ENCODE data around the gene FBXL14. TPM values are rescaled to one million over a fixed set of nuclear protein-coding genes. Genes with fewer than 3 reads are reported as not detected.

Gene FBXL14
- total and polyA plus RNA-seq, 9 of the 15 experiments (the other 6 are each of a cell fraction or from before 2014, with no cell fraction given): 0.13 to 9.8 (median 3.3) TPM

DNA sequence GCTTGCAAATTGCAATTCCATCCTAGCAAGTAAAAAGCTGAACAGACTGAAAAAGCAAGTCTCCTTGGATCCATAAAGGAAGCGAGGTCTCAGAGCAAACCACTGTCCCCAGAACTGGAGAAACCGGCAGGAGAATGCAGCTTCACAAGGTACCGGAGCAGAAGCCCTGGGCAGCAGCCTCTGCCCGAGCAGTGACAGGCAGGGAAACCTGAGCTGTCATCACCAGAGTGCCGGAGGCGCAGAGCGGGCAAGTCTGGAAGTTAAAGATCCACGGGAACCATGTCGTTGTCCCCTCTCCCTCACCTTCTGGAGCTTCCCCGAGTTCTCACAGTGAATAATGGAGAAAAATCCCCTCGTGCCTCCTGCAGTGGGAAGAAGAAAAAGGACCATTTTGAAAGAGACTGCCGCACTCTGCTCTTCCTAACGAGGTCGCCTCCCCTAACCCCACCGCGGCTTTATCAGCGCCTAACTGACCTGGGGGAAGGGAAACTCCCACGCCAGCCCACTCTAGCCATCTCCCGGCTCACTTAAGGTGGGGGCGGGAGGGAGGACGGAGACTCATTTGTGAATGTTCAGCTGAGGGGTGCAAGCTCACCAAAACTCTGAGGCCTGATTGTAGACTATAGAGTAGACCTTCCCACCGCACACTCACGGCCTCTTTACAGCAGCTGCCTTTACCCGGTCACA lies 27.8 kb downstream of the FBXL14 start:
- Histone ChIP-seq H3K27ac (ENCODE audit: extremely low read depth, low read depth, low read length) (peak overlapping the region; percentile 52; the same call in 2 of the 3 replicates), H3K9me3 (replicated peaks; ENCODE audit: control insufficient read depth, insufficient read depth, low read depth, low read length) (no peaks in the 10 kb centered on the region), H3K4me1 (replicated peaks in 1 of 2; ENCODE audit: control insufficient read depth in 2 of 2, insufficient read depth in 2 of 2, low read length in 2 of 2) (peaks cover 13 to 22% of the 10 kb centered on the region in 2 experiments; a peak in 3 of 5 replicates), H3K27me3 (ENCODE audit: control insufficient read depth in 2 of 2, insufficient read depth in 2 of 2, low read length in 2 of 2) (no peaks in the 10 kb centered on the region), H3K4me2 (ENCODE audit: insufficient read depth, low read length) (peak overlapping the region; percentile 78), H3K9ac (ENCODE audit: insufficient read depth in 1 of 2, low read depth in 2 of 2, low read length in 2 of 2) (peak overlapping the region; percentile 57 to 69), H2AFZ (ENCODE audit: low read depth, low read length) (peak overlapping the region; percentile 87), H3K4me3 (peak overlapping the region; percentile 20; the same call in 1 of the 2 replicates), H3K9me1 (ENCODE audit: control insufficient read depth, insufficient read depth, low read length) (no peaks in the 10 kb centered on the region), H3K79me2 (ENCODE audit: control insufficient read depth, insufficient read depth, low read length) (no peaks in the 10 kb centered on the region; the same call in 2 of the 3 replicates), H3K36me3 (ENCODE audit: control insufficient read depth, insufficient read depth, low read length) (no peaks in the 10 kb centered on the region), H4K20me1 (replicated peaks; ENCODE audit: control insufficient read depth, insufficient read depth, low read length) (no peaks in the 10 kb centered on the region)
- CTCF ChIA-PET (ENCODE audit: low intra/inter-chr PET ratio): no interaction called here
- 2% methylated on average over 16 of the region's 24 CpGs for WGBS (ENCODE audit: insufficient coverage, low coverage, missing lambda C conversion rate)
- DNase-seq (ENCODE audit: extremely low read depth in 1 of 4, low spot score in 3 of 4) (peak; percentile 40 to 87 (median 57)), ATAC-seq (peak; percentile 90), FAIRE-seq (peak; percentile 77)
- in situ Hi-C loops (cut with MboI) (no loop called here), intact Hi-C loops (cut with micrococcal nuclease) (no loop called here)
- POLR2A ChIA-PET: interaction anchor here (0.5 to 1.3 kb wide), 5 partner anchors 17 to 731 kb away, joined by 3 read pairs; no protein-coding TSS in a partner anchor
- no TSS peak for BruUV-seq (replicated peaks)
- TF ChIP-seq KAT8 (IDR thresholded peaks at IDR 0.05; ENCODE audit: low read depth) (no peak), TRIM24 (IDR thresholded peaks at IDR 0.05) (no peak), PHTF2 (CRISPR knock-in tag; IDR thresholded peaks at IDR 0.05) (no peak), CCNT2 (IDR thresholded peaks at IDR 0.05; ENCODE audit: borderline replicate concordance, extremely low read depth, insufficient read length, low read depth, low read length) (peak; percentile 20), FOXK1 (CRISPR knock-in tag; IDR thresholded peaks at IDR 0.05; ENCODE audit: borderline replicate concordance) (no peak), ZNF124 (CRISPR knock-in tag; IDR thresholded peaks at IDR 0.05) (no peak), CREM (IDR thresholded peaks at IDR 0.05; ENCODE audit: low read depth) (peak; percentile 42; the same call in 1 of the 2 replicates), ZNF41 (CRISPR knock-in tag; conservative IDR thresholded peaks at IDR 0.05) (no peak), RAD51 (IDR thresholded peaks at IDR 0.05; ENCODE audit: borderline replicate concordance, low read depth) (no peak), MAX (CRISPR knock-in tag; IDR thresholded peaks at IDR 0.05) (no peak), ATF6 (CRISPR knock-in tag; IDR thresholded peaks at IDR 0.05) (no peak)
- TF ChIP-seq, protein P1, sequence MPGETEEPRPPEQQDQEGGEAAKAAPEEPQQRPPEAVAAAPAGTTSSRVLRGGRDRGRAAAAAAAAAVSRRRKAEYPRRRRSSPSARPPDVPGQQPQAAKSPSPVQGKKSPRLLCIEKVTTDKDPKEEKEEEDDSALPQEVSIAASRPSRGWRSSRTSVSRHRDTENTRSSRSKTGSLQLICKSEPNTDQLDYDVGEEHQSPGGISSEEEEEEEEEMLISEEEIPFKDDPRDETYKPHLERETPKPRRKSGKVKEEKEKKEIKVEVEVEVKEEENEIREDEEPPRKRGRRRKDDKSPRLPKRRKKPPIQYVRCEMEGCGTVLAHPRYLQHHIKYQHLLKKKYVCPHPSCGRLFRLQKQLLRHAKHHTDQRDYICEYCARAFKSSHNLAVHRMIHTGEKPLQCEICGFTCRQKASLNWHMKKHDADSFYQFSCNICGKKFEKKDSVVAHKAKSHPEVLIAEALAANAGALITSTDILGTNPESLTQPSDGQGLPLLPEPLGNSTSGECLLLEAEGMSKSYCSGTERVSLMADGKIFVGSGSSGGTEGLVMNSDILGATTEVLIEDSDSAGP (CRISPR knock-in tag; IDR thresholded peaks at IDR 0.05): no peak
- TF ChIP-seq, protein P2, sequence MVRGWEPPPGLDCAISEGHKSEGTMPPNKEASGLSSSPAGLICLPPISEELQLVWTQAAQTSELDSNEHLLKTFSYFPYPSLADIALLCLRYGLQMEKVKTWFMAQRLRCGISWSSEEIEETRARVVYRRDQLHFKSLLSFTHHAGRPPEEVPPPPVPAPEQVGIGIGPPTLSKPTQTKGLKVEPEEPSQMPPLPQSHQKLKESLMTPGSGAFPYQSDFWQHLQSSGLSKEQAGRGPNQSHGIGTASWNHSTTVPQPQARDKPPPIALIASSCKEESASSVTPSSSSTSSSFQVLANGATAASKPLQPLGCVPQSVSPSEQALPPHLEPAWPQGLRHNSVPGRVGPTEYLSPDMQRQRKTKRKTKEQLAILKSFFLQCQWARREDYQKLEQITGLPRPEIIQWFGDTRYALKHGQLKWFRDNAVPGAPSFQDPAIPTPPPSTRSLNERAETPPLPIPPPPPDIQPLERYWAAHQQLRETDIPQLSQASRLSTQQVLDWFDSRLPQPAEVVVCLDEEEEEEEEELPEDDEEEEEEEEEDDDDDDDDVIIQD (CRISPR knock-in tag; IDR thresholded peaks at IDR 0.05): no peak
- TF ChIP-seq, protein P3, sequence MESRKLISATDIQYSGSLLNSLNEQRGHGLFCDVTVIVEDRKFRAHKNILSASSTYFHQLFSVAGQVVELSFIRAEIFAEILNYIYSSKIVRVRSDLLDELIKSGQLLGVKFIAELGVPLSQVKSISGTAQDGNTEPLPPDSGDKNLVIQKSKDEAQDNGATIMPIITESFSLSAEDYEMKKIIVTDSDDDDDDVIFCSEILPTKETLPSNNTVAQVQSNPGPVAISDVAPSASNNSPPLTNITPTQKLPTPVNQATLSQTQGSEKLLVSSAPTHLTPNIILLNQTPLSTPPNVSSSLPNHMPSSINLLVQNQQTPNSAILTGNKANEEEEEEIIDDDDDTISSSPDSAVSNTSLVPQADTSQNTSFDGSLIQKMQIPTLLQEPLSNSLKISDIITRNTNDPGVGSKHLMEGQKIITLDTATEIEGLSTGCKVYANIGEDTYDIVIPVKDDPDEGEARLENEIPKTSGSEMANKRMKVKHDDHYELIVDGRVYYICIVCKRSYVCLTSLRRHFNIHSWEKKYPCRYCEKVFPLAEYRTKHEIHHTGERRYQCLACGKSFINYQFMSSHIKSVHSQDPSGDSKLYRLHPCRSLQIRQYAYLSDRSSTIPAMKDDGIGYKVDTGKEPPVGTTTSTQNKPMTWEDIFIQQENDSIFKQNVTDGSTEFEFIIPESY (CRISPR knock-in tag; IDR thresholded peaks at IDR 0.05): no peak
